H9 (cell line): ENCODE measurements around the gene TEDDM1. TPM values are rescaled to one million over a fixed set of nuclear protein-coding genes. Genes with fewer than 3 reads are reported as not detected.

Source experiments
- DNase-seq: peaks from one replicate; pipeline ENCODE4 v3.0.0-alpha.2; 2017
- H2AFZ ChIP-seq: one replicate; pipeline ENCODE4 v1.6.1; 2013; ENCODE audit warnings: mild to moderate bottlenecking, low read length, control low read depth, moderate library complexity
- H2AK5ac ChIP-seq: 2 replicates; pipeline ENCODE4 v1.6.1; 2013; ENCODE audit warnings: low read length, control low read depth, mixed read lengths; ENCODE audit not compliant: insufficient read length
- H2BK120ac ChIP-seq: one replicate; pipeline ENCODE4 v1.6.1; 2013; ENCODE audit warnings: low read depth, mild to moderate bottlenecking, low read length, control low read depth, inconsistent platforms; ENCODE audit not compliant: poor library complexity, severe bottlenecking
- H2BK12ac ChIP-seq: 2 replicates; pipeline ENCODE4 v1.6.1; 2013; ENCODE audit warnings: low read length, control low read depth, mixed read lengths, low read depth; ENCODE audit not compliant: insufficient read length
- H2BK15ac ChIP-seq: 2 replicates; pipeline ENCODE4 v1.6.1; 2013; ENCODE audit warnings: low read depth, low read length, control low read depth
- H2BK20ac ChIP-seq: one replicate; pipeline ENCODE4 v1.6.1; 2013; ENCODE audit warnings: low read depth, mild to moderate bottlenecking, low read length, control low read depth, inconsistent platforms; ENCODE audit not compliant: poor library complexity, severe bottlenecking
- H2BK5ac ChIP-seq: 2 replicates; pipeline ENCODE4 v1.6.1; 2013; ENCODE audit warnings: low read length, control low read depth, mixed read lengths; ENCODE audit not compliant: insufficient read length
- H3K14ac ChIP-seq: 2 replicates; pipeline ENCODE4 v1.6.1; 2013; ENCODE audit warnings: low read length, control low read depth; ENCODE audit not compliant: insufficient read depth
- H3K18ac ChIP-seq: 2 replicates; pipeline ENCODE4 v1.6.1; 2013; ENCODE audit warnings: low read depth, mild to moderate bottlenecking, mixed read lengths, low read length, control low read depth; ENCODE audit not compliant: insufficient read length
- H3K23ac ChIP-seq: 2 replicates; pipeline ENCODE4 v1.6.1; 2013; ENCODE audit warnings: low read length, control low read depth, mixed read lengths, low read depth; ENCODE audit not compliant: insufficient read length
- H3K23me2 ChIP-seq: 2 replicates; pipeline ENCODE4 v1.6.1; 2013; ENCODE audit warnings: low read depth, mild to moderate bottlenecking, mixed read lengths, low read length, control low read depth; ENCODE audit not compliant: insufficient read length, poor library complexity, severe bottlenecking
- H3K27ac ChIP-seq: 2 replicates; pipeline ENCODE4 v1.5.1; 2013; ENCODE audit warnings: low read length, control low read depth, mixed read lengths, low read depth; ENCODE audit not compliant: insufficient read length
- H3K27me3 ChIP-seq: 2 replicates; pipeline ENCODE4 v1.6.1; 2013; ENCODE audit warnings: low read length, control low read depth, inconsistent platforms; ENCODE audit not compliant: insufficient read depth
- H3K4ac ChIP-seq: 2 replicates; pipeline ENCODE4 v1.6.1; 2013; ENCODE audit warnings: low read depth, mild to moderate bottlenecking, control low read depth, inconsistent platforms, low read length, moderate library complexity
- H3K4me1 ChIP-seq: 2 replicates; pipeline ENCODE4 v1.6.1; 2013; ENCODE audit warnings: low read length, control low read depth, inconsistent platforms; ENCODE audit not compliant: insufficient read depth
- H3K4me2 ChIP-seq: 2 replicates; pipeline ENCODE4 v1.6.1; 2013; ENCODE audit warnings: low read length, control low read depth, mixed read lengths; ENCODE audit not compliant: insufficient read length, insufficient read depth
- H3K56ac ChIP-seq: 2 replicates; pipeline ENCODE4 v1.6.1; 2013; ENCODE audit warnings: low read depth, mild to moderate bottlenecking, mixed read lengths, low read length, control low read depth; ENCODE audit not compliant: insufficient read length
- H3K79me1 ChIP-seq: 2 replicates; pipeline ENCODE4 v1.6.1; 2013; ENCODE audit warnings: low read depth, mild to moderate bottlenecking, moderate library complexity, low read length, control low read depth, inconsistent platforms; ENCODE audit not compliant: insufficient read depth, poor library complexity, severe bottlenecking
- H3K79me2 ChIP-seq: 2 replicates; pipeline ENCODE4 v1.6.1; 2013; ENCODE audit warnings: low read length, control low read depth, inconsistent platforms; ENCODE audit not compliant: insufficient read depth
- H3K9ac ChIP-seq: 2 replicates; pipeline ENCODE4 v1.6.1; 2013; ENCODE audit warnings: low read length, control low read depth, mixed read lengths; ENCODE audit not compliant: insufficient read length; ENCODE audit errors: extremely low read depth
- H3K9me3 ChIP-seq: one replicate; pipeline ENCODE4 v1.6.1; 2013; ENCODE audit warnings: low read depth, low read length, inconsistent platforms; ENCODE audit not compliant: control insufficient read depth
- H3T11ph ChIP-seq: one replicate; pipeline ENCODE4 v1.6.1; 2013; ENCODE audit warnings: mild to moderate bottlenecking, low read length, control low read depth, inconsistent platforms
- H4K20me1 ChIP-seq: one replicate; pipeline ENCODE4 v1.6.1; 2013; ENCODE audit not compliant: control insufficient read depth, insufficient read length, insufficient read depth
- H4K5ac ChIP-seq: 2 replicates; pipeline ENCODE4 v1.6.1; 2013; ENCODE audit warnings: low read depth, mild to moderate bottlenecking, mixed read lengths, low read length, control low read depth; ENCODE audit not compliant: insufficient read length
- H4K8ac ChIP-seq: replicated peaks from 2 replicates; pipeline ENCODE4 v1.6.1; 2013; ENCODE audit warnings: low read length, control low read depth, mixed read lengths, low read depth; ENCODE audit not compliant: insufficient read length
- H4K91ac ChIP-seq: 2 replicates; pipeline ENCODE4 v1.6.1; 2013; ENCODE audit warnings: low read depth, mild to moderate bottlenecking, moderate library complexity, mixed read lengths, low read length, control low read depth; ENCODE audit not compliant: insufficient read length
- H3K27ac Mint-ChIP-seq, 3 experiments: 2 replicates in 2 of 3; 3 replicates in 1 of 3; pipeline ENCODE4 v1.8.0; 2020 to 2021; ENCODE audit warnings: mixed read lengths in 3 of 3, mild to moderate bottlenecking in 1 of 3, moderate library complexity in 1 of 3
- H3K27me3 Mint-ChIP-seq: 2 replicates; pipeline ENCODE4 v1.8.0; 2021; ENCODE audit warnings: low read depth, mild to moderate bottlenecking, moderate library complexity, mixed read lengths
- H3K36me3 Mint-ChIP-seq, 3 experiments: 2 replicates in 2 of 3; 3 replicates in 1 of 3; pipeline ENCODE4 v1.8.0; 2020 to 2021; ENCODE audit warnings: low read depth in 3 of 3, mixed read lengths in 3 of 3; ENCODE audit not compliant: insufficient read depth in 1 of 3
- H3K4me1 Mint-ChIP-seq, 2 experiments: 2 replicates each; pipeline ENCODE4 v1.8.0; 2020; ENCODE audit warnings: mixed read lengths in 2 of 2
- H3K4me3 Mint-ChIP-seq, 2 experiments: 2 replicates in 1 of 2; 3 replicates in 1 of 2; pipeline ENCODE4 v1.8.0; 2020 to 2021; ENCODE audit warnings: mild to moderate bottlenecking in 2 of 2, mixed read lengths in 2 of 2, moderate library complexity in 1 of 2
- H3K9me3 Mint-ChIP-seq, 2 experiments: 2 replicates in 1 of 2; 3 replicates in 1 of 2; pipeline ENCODE4 v1.8.0; 2020; ENCODE audit warnings: mild to moderate bottlenecking in 2 of 2, mixed read lengths in 2 of 2, moderate library complexity in 1 of 2
- CTCF ChIP-seq: fragments of 200-600 bp; sonication (generic); conservative IDR thresholded peaks from 3 replicates; pipeline ENCODE4 v1.8.0; 2021; ENCODE audit warnings: antibody characterized with exemption, mild to moderate bottlenecking
- WGBS: extraction: QIAGEN DNeasy Blood & Tissue Kit; methylation state at CpG from one replicate; pipeline ENCODE4 v1.1.7; 2013; ENCODE audit warnings: missing lambda C conversion rate, low lambda C conversion rate, mixed read lengths; ENCODE audit not compliant: insufficient read length; ENCODE audit errors: extremely low coverage; 5-methylcytosine and 5-hydroxymethylcytosine counted together
- total RNA-seq: library from RNA; stranded (reverse); gene quantifications from 2 replicates; pipeline ENCODE4 v1.2.1, GENCODE V29; 2021

TEDDM1 gene
- total RNA-seq, 1 experiment from 2014 or later, result not detected

GRCh38 chr1:182383037-182383661, 17.3 kb downstream of the TEDDM1 start:
- Histone ChIP-seq H2BK15ac (no peak overlapping the region), H2BK20ac (no peak overlapping the region), H3K4ac (no peak overlapping the region), H3K23ac (no peak overlapping the region), H3K4me2 (no peak overlapping the region), H3K79me1 (peaks cover 2% of the 10 kb centered on the region), H3K56ac (no peak overlapping the region), H2AK5ac (no peak overlapping the region), H3K79me2 (no peaks in the 10 kb centered on the region; the same call in 1 of the 2 replicates), H3K27me3 (no peaks in the 10 kb centered on the region), H2AFZ (no peak overlapping the region), H2BK12ac (no peak overlapping the region), H2BK5ac (no peak overlapping the region), H3K9ac (no peak overlapping the region), H3K23me2 (no peaks in the 10 kb centered on the region), H2BK120ac (no peak overlapping the region), H4K8ac (no peak overlapping the region), H3T11ph (no peak overlapping the region), H3K14ac (no peak overlapping the region), H4K20me1 (no peaks in the 10 kb centered on the region), H3K18ac (no peak overlapping the region), H3K9me3 (no peaks in the 10 kb centered on the region), H3K27ac (no peak overlapping the region), H4K5ac (no peak overlapping the region), H3K4me1 (no peaks in the 10 kb centered on the region), H4K91ac (no peak overlapping the region)
- H3K36me3 Mint-ChIP-seq, result peaks cover 49 to 74% (median 69%) of the 10 kb centered on the region in 3 experiments
- DNase-seq, result no peak
- H3K27me3 Mint-ChIP-seq, result no peaks in the 10 kb centered on the region
- WGBS, result no CpG with 5 or more reads among the region's 4 CpGs
- H3K4me3 Mint-ChIP-seq, result no peak overlapping the region
- no peak overlapping the region for H3K27ac Mint-ChIP-seq
- no peaks in the 10 kb centered on the region for H3K9me3 Mint-ChIP-seq
- H3K4me1 Mint-ChIP-seq, result peaks cover 0 to 8% of the 10 kb centered on the region in 2 experiments; a peak in 1 of 4 replicates
- TF ChIP-seq CTCF, result no peak
